ENCODE data around the gene SLC35E4.

- no peak for TF ChIP-seq POLR2A (IDR thresholded peaks at IDR 0.05)
- TF ChIP-seq CTCF (IDR thresholded peaks at IDR 0.05) = no peak
These were observed 29.2 kb downstream of the SLC35E4 start for GRCh38 chr22:30664798-30665197.

Measured in body of pancreas (tissue), 4 donors.